T47D (cell line): Measurements from ENCODE around the gene SMLR1.

Experiments
- DNase-seq, 2 experiments: peaks; one replicate each; pipeline versions ENCODE4 v3.0.0 to v3.0.0-alpha.2; 2011 to 2012; ENCODE audit warnings: low read depth in 1 of 2, low spot score in 1 of 2
- JUND ChIP-seq: IDR thresholded peaks from 2 replicates; pipeline ENCODE4 v1.6.1; 2012; ENCODE audit warnings: low read depth
- in situ Hi-C: cut with HindIII; loops from 2 replicates; pipeline ENCODE4 v1.10.0; 2016; ENCODE audit warnings: low sequenced_read_pairs, low pct_unique_long_range_greater_than_20kb

SMLR1 gene

GRCh38 chr6:130834482-130835251 lies 7.5 kb downstream of the SMLR1 start:
- in situ Hi-C loops, result no loop called here
- DNase-seq, result no peak
- TF ChIP-seq JUND, result no peak

DNA sequence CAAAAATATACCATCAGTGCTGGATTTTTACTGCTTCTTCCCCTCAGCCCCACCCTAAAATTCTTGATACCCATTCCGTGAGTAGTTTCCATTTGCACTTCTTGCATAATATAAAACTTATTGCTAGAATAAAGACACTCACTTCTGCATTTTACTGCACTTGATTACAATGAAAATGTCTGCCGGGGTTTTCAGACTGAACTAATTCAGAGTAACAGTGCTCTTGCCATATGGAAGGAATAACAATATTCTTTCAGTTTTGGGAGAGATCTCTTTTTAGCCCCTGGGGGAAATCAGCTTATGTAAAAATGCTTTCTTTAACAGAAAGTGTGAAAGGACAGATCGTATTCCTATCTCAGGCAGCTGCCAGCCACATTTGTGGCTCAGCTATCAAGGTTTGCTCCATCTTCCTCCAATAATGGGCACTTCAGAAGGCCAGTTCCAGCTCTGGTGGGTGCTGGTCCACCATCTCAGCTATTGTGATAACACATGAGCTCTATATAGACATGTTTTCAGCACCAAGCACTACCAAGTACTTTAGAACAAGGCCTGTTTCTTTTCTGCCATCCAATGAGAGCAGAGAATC lies 8.9 kb downstream of the SMLR1 start:
- no peak for TF ChIP-seq JUND
- in situ Hi-C loops, result no loop called here
- no peak for DNase-seq

DNA sequence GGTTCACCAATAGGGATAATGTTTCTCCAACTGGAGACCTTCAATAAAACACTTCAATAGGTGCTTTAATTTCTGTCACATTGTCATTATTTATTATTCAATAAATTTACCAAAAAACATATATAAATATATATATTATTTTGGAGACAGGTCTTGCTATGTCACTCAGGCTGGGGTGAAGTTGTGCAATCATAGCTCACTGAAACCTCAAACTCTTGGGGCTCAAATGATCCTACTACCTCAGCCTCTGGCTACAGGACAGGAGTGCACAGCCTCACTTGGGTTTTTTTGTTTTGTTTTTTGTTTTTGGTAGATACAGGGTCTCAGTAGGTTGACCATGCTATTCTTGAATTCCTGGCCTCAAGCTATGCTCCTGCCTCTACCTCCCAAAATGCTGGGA lies 9.9 kb downstream of the SMLR1 start:
- TF ChIP-seq JUND, result no peak
- no peak for DNase-seq

DNA sequence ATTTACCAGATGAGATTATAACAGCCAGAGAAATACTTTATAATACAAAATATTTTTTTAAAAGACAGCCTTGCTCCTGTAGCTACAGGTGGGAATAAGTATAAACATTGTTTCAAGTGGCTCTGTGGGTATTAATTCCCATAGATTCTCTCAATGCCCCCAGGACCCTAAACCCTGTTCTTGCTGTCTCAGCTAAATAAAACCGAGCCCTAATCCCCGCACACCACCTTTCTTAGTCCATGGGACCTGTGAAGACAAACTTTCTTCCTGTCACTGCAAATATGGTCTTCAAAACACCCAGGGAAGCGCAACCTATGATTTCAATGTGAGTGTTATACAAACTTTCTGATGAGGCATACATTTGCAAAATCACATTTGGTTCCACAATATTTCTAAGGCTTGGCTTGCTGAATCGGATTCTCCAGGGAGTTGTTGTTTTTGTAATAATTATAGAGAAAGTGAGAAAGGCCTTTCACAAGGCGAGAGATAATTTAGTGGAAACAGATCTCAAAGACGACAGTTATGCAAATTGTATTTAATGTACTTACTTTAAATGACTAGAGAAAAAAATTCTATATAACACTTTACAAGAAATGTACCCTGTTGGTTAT lies 11.1 kb downstream of the SMLR1 start:
- no peak for DNase-seq
- no peak for TF ChIP-seq JUND
- in situ Hi-C loops, result no loop called here

More for the DNA sequence above, 9.9 kb downstream of the SMLR1 start:
- in situ Hi-C loops, result no loop called here

- TF ChIP-seq JUND, result no peak
Measured at GRCh38 chr6:130838951-130839350, 11.7 kb downstream of the SMLR1 start.

DNA sequence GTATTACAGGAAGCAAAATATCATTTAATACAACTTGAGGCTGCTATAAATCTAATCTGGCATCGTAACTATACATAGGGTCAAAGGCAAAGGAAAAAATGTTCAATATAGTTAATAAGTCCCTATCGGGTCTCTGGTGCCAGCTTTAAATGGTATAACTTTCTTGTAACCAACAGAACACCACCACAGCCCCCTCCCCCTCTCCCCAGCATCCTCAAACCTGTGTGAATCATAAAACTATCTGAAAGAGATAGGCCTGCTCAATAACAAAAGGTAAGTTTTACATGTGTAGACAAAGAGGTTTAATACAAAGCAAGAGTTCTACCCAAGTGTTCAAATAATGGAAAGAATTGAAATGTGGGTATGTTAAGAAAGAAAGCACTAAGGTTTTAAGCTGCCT lies 12.2 kb downstream of the SMLR1 start:
- in situ Hi-C loops, result no loop called here
- DNase-seq, result no peak
- TF ChIP-seq JUND, result no peak

More at GRCh38 chr6:130838951-130839350, 11.7 kb downstream of the SMLR1 start:
- DNase-seq, result no peak
- in situ Hi-C loops, result no loop called here

GRCh38 chr6:130840050-130840449 lies 12.8 kb downstream of the SMLR1 start:
- no peak for TF ChIP-seq JUND
- no peak for DNase-seq
- in situ Hi-C loops, result no loop called here

- no peak for DNase-seq
- in situ Hi-C loops, result no loop called here
- no peak for TF ChIP-seq JUND
Measured at GRCh38 chr6:130841128-130841728, 14.0 kb downstream of the SMLR1 start.

GRCh38 chr6:130843575-130844320 lies 16.5 kb downstream of the SMLR1 start:
- TF ChIP-seq JUND, result no peak
- peak; percentile 30 to 70 for DNase-seq
- in situ Hi-C loops, result no loop called here

DNA sequence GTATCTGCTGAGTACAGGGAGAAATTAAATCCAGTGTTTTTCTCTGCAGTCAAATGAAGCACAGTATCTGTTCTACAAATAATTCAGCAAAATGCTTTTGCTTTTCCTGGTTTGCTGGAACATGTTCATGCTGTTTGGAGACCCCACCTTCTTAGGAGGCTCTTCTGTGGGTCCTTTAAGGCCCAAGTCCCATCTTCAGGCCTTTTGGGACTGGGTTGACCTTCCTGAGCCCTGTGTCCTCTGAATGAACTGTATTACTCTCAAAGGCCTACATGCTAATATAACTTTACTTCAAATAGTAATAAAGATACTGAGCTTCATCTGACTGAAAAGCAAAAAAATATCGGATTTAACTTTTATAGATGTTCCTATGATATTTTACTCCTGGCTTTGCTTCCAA lies 19.3 kb downstream of the SMLR1 start:
- no peak for TF ChIP-seq JUND
- in situ Hi-C loops, result no loop called here

DNA sequence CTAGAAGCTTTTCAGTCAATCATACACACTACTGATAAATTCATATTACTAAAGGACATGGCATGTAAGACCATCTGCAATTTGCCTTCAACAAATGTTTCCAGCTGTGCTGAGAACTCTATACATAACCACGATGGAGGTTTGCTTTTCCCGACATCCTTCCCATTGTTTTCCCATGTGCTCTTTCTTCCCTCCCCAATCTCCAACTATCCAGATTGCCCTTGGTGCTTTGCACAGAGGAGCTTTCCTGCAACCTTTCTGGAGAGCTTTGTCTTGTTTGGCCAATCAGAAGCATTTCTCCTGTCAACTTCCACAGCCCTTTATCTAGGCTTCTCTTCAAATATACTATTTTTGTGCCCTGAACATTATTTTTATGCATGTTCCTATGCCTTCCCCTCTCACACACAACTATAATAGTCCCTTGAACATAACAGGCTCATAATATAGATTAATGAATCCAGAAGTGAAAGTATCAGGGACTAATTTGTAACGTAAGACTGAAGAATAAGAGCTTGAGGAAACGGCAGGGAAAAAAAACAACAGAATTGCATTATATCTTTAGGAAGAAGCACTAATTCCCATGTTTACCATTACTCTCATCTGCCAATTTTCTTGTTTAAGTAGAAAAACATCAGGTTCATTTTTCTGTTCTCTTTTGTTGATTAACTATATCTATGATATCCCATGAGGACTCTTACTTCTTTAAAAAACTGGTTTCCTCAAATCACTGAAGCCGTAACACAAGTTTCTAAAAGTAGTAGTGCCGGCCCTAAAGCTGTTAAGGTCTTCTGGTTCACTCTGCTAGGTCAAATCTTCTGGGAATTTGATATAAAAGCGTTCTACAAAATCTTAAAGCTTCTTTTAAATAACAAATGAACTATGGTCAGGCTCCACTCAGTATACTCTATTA lies 20.1 kb downstream of the SMLR1 start:
- in situ Hi-C loops, result no loop called here
- TF ChIP-seq JUND, result no peak
- DNase-seq, result no peak

More for the DNA sequence above, 19.3 kb downstream of the SMLR1 start:
- DNase-seq, result no peak

- TF ChIP-seq JUND, result no peak
- in situ Hi-C loops, result no loop called here
- peak in 1 of 2 experiments; percentile 4 for DNase-seq
Measured at GRCh38 chr6:130848945-130849344, 21.7 kb downstream of the SMLR1 start.
